ENCODE measurements around the gene FCMR.

FCMR gene

DNA sequence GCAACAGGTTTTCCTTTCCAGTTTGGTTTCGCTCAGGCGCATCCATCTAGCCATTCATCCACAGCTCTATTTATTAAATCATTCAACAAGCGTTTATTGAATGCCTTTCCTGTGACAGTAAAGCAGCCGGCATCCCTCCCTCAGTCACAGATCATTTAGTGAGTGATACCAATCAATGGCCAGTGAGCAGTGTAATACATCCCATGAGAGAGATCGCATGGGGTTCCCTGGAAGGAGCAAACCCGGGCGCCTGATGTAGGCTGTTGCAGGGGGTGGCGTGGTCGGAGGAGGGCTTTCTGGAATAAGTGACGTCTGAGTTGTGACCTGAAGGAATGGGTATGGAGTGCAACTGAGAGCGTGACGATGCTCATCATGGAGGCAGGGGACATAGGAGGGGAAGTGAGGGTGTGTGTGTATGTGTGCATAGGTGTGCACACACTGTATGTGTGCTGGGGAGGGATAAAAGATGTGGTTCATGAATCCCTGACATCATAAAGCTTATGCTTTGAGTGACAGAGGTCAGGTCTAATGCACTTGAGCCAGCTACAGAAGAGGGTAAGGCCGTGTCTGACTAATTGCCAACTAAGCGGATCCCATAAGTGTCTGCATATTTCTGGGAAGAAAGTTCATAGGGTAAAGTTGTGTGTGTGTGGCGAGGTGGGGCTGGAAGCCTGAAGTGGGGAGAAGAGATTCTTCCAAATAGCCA, 6.6 kb downstream of the FCMR start:
- ATAC-seq = no peak
- TF ChIP-seq SNAI2 (CRISPR knock-in tag; IDR thresholded peaks at IDR 0.05) (no peak), ARNTL (CRISPR knock-in tag; IDR thresholded peaks at IDR 0.05; ENCODE audit: borderline replicate concordance, low read depth) (no peak), TCF4 (CRISPR knock-in tag; IDR thresholded peaks at IDR 0.05; ENCODE audit: borderline replicate concordance) (no peak), CSDC2 (CRISPR knock-in tag; IDR thresholded peaks at IDR 0.05) (no peak), BACH2 (CRISPR knock-in tag; IDR thresholded peaks at IDR 0.05; ENCODE audit: borderline replicate concordance) (no peak), ZNF70 (CRISPR knock-in tag; IDR thresholded peaks at IDR 0.05) (no peak), ZNF565 (CRISPR knock-in tag; conservative IDR thresholded peaks at IDR 0.05; ENCODE audit: low read depth) (no peak), ISL1 (CRISPR knock-in tag; IDR thresholded peaks at IDR 0.05) (no peak), GLIS3 (CRISPR knock-in tag; IDR thresholded peaks at IDR 0.05) (no peak), ZC3H10 (CRISPR knock-in tag; IDR thresholded peaks at IDR 0.05) (no peak), PPARA (CRISPR knock-in tag; IDR thresholded peaks at IDR 0.05; ENCODE audit: borderline replicate concordance) (no peak), ZNF8 (CRISPR knock-in tag; IDR thresholded peaks at IDR 0.05) (no peak), ZFP30 (CRISPR knock-in tag; IDR thresholded peaks at IDR 0.05) (no peak), ESRRG (CRISPR knock-in tag; IDR thresholded peaks at IDR 0.05) (no peak)
- TF ChIP-seq, protein P1, sequence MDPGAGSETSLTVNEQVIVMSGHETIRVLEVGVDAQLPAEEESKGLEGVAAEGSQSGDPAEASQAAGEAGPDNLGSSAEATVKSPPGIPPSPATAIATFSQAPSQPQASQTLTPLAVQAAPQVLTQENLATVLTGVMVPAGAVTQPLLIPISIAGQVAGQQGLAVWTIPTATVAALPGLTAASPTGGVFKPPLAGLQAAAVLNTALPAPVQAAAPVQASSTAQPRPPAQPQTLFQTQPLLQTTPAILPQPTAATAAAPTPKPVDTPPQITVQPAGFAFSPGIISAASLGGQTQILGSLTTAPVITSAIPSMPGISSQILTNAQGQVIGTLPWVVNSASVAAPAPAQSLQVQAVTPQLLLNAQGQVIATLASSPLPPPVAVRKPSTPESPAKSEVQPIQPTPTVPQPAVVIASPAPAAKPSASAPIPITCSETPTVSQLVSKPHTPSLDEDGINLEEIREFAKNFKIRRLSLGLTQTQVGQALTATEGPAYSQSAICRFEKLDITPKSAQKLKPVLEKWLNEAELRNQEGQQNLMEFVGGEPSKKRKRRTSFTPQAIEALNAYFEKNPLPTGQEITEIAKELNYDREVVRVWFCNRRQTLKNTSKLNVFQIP (CRISPR knock-in tag; IDR thresholded peaks at IDR 0.05; ENCODE audit: borderline replicate concordance, low read depth) = no peak
- TF ChIP-seq, protein P2, sequence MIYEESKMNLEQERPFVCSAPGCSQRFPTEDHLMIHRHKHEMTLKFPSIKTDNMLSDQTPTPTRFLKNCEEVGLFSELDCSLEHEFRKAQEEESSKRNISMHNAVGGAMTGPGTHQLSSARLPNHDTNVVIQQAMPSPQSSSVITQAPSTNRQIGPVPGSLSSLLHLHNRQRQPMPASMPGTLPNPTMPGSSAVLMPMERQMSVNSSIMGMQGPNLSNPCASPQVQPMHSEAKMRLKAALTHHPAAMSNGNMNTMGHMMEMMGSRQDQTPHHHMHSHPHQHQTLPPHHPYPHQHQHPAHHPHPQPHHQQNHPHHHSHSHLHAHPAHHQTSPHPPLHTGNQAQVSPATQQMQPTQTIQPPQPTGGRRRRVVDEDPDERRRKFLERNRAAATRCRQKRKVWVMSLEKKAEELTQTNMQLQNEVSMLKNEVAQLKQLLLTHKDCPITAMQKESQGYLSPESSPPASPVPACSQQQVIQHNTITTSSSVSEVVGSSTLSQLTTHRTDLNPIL (CRISPR knock-in tag; IDR thresholded peaks at IDR 0.05; ENCODE audit: low read depth) = no peak

DNA sequence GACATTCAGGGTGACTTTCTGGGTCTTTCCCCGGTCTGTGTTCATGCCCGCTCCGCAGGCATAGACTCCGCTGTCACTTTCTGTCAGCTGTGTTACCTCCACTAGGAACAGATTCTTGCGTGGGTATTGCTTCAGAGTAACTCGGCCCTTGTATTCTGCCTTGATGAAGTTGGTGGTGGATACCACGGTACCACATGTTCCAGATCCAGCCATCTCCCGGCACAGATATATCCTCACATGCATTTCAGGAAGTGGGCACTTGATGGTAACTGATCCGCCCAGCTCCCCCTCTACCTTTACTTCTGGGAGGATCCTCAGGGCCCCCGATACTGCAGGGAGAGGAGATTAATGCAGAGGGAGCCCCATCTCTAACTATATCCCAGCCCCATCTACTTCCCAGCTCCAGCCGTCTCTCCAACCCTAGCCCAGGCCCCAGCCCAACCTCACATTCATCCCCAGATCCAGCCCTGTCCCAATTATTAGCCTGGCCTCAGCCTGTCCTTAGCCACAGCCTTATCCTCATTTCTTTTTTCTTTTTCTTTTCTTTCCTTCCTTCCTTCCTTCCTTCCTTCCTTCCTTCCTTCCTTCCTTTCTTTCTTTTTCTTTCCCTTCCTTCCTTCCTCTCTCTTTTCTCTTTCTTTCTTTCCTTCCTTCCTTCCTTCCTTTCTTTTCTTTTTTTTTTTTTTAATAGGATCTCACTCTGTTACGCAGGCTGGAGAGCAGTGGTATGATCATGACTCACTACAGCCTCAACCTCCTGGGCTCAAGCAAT, 7.8 kb downstream of the FCMR start:
- TF ChIP-seq, protein P2 (CRISPR knock-in tag; IDR thresholded peaks at IDR 0.05; ENCODE audit: low read depth) = no peak
- TF ChIP-seq ARNTL (CRISPR knock-in tag; IDR thresholded peaks at IDR 0.05; ENCODE audit: borderline replicate concordance, low read depth) (no peak), TOX (CRISPR knock-in tag; IDR thresholded peaks at IDR 0.05; ENCODE audit: borderline replicate concordance) (no peak), PPARA (CRISPR knock-in tag; IDR thresholded peaks at IDR 0.05; ENCODE audit: borderline replicate concordance) (no peak), ZFP3 (CRISPR knock-in tag; IDR thresholded peaks at IDR 0.05) (no peak), RARB (CRISPR knock-in tag; IDR thresholded peaks at IDR 0.05) (no peak)
- TF ChIP-seq, protein P3, sequence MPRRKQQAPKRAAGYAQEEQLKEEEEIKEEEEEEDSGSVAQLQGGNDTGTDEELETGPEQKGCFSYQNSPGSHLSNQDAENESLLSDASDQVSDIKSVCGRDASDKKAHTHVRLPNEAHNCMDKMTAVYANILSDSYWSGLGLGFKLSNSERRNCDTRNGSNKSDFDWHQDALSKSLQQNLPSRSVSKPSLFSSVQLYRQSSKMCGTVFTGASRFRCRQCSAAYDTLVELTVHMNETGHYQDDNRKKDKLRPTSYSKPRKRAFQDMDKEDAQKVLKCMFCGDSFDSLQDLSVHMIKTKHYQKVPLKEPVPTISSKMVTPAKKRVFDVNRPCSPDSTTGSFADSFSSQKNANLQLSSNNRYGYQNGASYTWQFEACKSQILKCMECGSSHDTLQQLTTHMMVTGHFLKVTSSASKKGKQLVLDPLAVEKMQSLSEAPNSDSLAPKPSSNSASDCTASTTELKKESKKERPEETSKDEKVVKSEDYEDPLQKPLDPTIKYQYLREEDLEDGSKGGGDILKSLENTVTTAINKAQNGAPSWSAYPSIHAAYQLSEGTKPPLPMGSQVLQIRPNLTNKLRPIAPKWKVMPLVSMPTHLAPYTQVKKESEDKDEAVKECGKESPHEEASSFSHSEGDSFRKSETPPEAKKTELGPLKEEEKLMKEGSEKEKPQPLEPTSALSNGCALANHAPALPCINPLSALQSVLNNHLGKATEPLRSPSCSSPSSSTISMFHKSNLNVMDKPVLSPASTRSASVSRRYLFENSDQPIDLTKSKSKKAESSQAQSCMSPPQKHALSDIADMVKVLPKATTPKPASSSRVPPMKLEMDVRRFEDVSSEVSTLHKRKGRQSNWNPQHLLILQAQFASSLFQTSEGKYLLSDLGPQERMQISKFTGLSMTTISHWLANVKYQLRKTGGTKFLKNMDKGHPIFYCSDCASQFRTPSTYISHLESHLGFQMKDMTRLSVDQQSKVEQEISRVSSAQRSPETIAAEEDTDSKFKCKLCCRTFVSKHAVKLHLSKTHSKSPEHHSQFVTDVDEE (CRISPR knock-in tag; IDR thresholded peaks at IDR 0.05) = no peak
- TF ChIP-seq, protein P4, sequence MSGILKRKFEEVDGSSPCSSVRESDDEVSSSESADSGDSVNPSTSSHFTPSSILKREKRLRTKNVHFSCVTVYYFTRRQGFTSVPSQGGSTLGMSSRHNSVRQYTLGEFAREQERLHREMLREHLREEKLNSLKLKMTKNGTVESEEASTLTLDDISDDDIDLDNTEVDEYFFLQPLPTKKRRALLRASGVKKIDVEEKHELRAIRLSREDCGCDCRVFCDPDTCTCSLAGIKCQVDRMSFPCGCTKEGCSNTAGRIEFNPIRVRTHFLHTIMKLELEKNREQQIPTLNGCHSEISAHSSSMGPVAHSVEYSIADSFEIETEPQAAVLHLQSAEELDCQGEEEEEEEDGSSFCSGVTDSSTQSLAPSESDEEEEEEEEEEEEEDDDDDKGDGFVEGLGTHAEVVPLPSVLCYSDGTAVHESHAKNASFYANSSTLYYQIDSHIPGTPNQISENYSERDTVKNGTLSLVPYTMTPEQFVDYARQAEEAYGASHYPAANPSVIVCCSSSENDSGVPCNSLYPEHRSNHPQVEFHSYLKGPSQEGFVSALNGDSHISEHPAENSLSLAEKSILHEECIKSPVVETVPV (CRISPR knock-in tag; IDR thresholded peaks at IDR 0.05) = no peak
- no peak for ATAC-seq

All from SK-N-SH treated with all-trans-retinoic acid at 6 μM for 48 hours (cell line).